AG10803 (cell line): ENCODE measurements around the gene XRCC6.

Experiments
- DNase-seq: peaks from one replicate; pipeline ENCODE4 v3.0.0; 2010; ENCODE audit warnings: low read depth
- H3K4me3 ChIP-seq: 2 replicates; pipeline ENCODE4 v1.5.1; 2011; ENCODE audit warnings: mild to moderate bottlenecking, low read length, control low read depth
- CTCF ChIP-seq: conservative IDR thresholded peaks from 2 replicates; pipeline ENCODE4 v1.5.1; 2011; ENCODE audit warnings: mild to moderate bottlenecking, low read length, control low read depth, inconsistent platforms

XRCC6 gene

DNA sequence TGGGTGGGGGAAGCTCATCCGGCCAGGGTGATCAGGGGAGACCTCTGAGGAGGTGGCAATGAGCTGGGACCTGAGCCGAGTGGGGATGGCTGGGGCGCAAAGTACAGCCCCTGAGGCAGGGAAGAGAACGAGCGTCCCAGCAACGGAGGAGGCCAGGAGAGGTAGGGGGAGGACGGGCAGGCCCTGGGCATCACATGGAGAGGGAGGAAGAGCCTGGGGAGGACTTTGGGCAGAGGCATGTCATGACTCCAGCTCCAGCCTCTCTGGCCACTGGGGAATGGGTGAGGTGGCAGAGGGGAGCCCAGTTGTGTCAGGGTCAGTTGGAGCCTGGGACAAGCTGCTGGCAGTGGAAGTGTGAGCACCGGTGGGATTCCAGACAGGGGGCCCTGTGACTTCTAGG, 43.0 kb upstream of the XRCC6 start:
- H3K4me3 ChIP-seq, result no peak overlapping the region
- no peak for DNase-seq
- TF ChIP-seq CTCF, result no peak

DNA sequence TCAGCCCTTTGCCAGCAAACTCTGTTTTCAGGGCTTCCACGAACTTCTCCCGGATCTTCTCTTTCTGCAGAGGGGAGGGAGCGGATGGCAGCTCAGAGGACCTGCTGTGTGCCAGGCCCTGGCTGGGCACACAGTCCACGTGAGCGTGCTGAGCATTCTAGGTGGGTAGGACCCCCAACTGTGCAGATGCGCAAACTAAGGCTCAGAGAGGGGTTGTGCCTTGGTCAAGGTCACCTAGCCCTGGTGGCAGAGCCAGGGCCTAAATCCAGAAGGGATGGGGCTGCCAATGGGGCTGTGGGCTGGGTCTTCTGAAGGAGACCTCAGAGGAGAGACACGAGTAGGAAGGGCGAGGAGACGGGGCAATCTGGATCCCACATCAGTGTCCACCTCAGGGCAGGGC, 42.3 kb upstream of the XRCC6 start:
- DNase-seq, result no peak
- no peak overlapping the region for H3K4me3 ChIP-seq
- no peak for TF ChIP-seq CTCF

DNA sequence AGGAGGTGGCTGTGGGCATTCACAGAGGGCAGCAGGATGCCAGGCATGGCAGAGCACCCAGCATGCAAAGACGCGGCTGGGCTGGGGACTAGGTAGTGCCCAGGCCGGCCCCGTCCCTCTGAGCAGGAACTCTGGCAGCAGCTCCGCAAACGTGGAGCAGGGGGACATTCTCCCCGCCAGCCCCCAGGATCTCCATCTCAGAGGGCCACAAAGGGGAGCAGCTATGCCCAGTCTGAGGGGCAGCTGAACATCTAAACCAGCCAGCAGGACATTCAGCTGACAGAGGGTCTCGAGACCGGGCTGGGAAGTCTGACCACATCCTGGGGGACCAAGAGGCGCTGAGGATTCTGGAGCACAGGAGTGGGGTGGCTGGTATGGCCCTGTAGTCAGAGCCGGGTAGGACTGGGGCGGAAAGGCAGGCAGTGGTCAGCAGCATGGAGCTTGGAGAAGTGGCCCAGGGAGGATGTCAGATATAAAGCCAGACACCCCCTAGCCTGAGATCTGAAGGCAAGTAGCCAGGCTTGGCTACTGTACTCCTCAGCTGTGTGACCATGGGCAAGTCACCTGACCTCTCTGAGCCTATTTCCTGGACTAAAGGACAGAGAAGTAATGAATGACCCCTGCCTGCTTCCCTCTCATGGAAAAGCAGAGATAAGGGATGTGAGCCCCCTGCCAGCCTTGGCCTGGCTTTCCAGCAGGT, 41.6 kb upstream of the XRCC6 start:
- no peak for TF ChIP-seq CTCF
- no peak for DNase-seq
- no peak overlapping the region for H3K4me3 ChIP-seq

DNA sequence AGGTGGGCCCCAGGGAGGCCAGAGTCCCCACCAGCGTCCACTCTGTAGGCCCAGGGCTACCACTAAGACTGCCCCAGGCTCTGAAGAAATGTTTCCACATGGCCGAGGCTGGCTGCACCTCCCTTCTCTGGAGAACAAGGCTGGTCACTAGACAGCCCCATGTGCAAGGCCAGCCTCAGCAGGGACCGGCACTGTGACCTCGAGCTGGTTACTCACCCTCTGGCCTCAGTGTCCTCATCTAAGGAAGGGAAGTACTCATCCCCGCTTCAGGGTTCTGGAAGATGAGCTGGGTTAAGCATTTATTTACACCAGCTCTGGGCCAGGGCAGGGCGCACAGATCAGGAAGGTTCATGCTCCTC, 41.1 kb upstream of the XRCC6 start:
- no peak for DNase-seq
- no peak for TF ChIP-seq CTCF

DNA sequence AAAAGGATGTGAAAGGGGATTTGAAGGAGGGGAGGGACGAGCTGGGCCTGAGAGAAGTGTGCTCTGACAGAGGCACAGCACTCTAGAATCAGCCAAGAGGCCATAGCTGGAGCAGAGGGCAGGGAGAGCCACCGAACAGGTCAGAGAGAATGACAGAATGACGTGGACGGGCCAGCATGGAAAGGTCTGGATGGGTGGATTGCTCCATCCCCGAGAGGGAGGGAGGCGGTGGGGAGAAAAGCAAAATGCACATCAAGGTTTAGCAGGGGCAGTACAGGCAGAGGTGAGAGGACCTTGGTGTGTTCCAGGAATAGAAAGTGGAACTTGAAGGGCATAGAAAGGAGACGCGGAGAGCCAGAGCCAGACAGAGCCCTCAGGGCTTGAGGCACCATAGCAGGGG, 38.4 kb upstream of the XRCC6 start:
- no peak overlapping the region for H3K4me3 ChIP-seq
- DNase-seq, result no peak
- no peak for TF ChIP-seq CTCF

More for the DNA sequence above, 41.1 kb upstream of the XRCC6 start:
- H3K4me3 ChIP-seq, result no peak overlapping the region

DNA sequence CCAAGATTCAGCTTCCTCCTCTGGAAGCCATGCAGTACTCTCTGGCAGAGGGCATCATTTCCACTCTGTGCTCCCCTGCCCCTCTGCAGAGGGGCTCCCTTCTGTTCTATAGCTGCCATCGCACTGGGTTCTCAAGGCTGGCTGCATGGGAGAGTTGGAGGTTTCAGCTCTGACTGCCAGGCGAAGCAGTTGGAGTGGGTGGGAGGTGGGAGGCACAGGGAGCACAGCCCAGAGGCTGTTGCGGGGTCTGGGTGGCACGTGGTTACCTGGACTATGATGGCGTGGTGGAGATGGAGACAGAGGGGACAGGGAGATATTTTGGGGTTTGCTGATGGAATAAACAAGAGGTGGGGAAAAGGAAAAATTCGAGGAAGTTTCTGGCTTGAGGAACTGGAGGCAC, 36.2 kb upstream of the XRCC6 start:
- TF ChIP-seq CTCF, result no peak
- no peak for DNase-seq
- H3K4me3 ChIP-seq, result no peak overlapping the region

- no peak for TF ChIP-seq CTCF
- DNase-seq, result no peak
- no peak overlapping the region for H3K4me3 ChIP-seq
Measured at GRCh38 chr22:41585898-41586297, 35.2 kb upstream of the XRCC6 start.
